HEK293T (cell line): ENCODE measurements around the gene HEXIM2.

Experiments used
- FOXK2 ChIP-seq: fragments of 450-650 bp; IDR thresholded peaks from 2 replicates; pipeline ENCODE4 v1.6.1; 2016; ENCODE audit warnings: mild to moderate bottlenecking
- NFRKB ChIP-seq: fragments of 450-650 bp; IDR thresholded peaks from 2 replicates; pipeline ENCODE4 v1.6.1; 2016; ENCODE audit warnings: mild to moderate bottlenecking, moderate library complexity
- ZNF384 ChIP-seq: fragments of 450-650 bp; IDR thresholded peaks from 2 replicates; pipeline ENCODE4 v1.6.1; 2016

DNA sequence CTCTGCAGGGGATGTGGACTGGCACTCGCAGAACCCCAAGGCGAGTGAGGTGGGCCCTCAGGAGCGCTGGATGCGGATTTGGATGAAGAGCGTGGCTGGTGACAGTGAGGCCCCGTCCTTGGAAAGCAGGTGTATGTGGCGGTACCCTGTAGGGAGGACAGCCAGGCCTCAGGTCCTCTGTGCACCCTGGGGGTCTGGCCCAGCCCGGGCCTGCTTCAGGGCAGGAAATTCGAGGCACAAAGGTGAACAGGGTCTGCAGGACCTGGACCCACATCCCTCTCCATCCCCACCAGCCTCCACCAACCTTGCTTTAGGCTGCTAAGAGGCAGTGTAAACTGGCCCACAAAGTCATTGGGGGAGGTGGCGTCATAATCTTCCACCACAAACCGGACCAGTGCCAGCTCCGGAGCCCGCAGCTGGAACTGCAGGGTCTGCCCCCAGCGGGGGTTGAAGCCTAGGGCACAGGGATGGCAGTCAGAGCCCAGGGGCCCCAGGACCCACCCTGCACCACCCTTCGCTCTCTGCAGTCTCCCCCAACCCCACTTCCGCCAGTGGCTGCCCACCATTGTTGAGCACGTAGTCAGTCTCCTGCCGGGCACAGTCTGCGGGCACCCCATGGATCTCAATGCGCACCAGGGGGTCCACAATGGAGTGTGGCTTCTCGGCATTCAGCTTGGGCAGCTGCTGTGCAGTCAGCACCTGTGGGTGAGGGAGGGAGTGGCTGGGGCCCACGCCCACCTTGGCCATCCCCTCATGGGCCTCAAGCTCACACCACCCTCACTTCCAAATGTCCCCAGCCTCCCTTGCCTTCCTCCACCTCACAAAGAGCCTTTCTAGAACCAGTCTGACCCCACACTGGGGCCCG lies 48.9 kb upstream of the HEXIM2 start:
- TF ChIP-seq FOXK2, result no peak
- no peak for TF ChIP-seq ZNF384
- no peak for TF ChIP-seq NFRKB
